Measurements from ENCODE around the gene CLIC3.
"Not testable (repeated sequence)": the region's sequence is repeated elsewhere in the genome, so short reads cannot be mapped to it uniquely, and the experiment has no call there.

CLIC3 gene

DNA sequence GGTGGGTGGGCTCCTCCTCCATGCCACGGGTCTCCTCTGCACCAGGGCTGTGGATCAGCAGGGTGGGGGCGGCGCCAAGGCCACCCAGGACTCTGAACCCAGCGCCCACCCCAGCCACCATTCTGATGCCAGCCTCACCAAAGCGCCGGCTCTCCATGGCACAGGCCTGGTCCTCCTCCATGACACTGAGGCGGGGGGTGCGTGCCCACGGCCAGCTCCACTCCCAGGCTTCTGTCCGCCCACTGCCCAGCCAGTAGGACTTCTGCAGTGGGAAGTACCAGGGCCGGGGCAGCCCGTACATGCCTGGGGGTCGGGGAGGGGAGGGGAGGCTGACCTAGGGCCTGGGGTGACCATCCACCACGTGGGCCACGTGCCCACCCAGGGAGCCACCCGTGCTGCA lies 20.1 kb upstream of the CLIC3 start:
- no peak for DNase-seq

GRCh38 chr9:137015976-137016375 lies 19.6 kb upstream of the CLIC3 start:
- DNase-seq: no peak

DNA sequence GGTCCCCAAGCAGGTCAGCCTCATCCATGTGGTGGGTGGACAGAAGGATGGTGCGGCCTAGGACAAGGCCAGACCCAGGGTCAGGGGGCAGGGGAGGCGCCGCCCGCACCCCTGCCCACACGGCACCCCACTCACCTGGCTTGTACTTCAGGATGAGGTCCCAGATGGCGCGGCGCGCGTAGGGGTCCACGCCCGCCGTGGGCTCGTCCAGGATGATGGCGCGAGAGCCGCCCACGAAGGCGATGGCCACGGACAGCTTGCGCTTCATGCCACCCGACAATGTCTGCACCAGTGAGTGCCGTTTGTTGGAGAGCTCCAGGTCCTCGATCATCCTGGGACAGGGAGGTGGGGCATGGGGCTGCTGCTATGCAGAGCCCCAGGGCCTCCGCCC lies 19.2 kb upstream of the CLIC3 start:
- no peak for DNase-seq

- DNase-seq: no peak
These were observed 18.6 kb upstream of the CLIC3 start for GRCh38 chr9:137014776-137015539.

DNA sequence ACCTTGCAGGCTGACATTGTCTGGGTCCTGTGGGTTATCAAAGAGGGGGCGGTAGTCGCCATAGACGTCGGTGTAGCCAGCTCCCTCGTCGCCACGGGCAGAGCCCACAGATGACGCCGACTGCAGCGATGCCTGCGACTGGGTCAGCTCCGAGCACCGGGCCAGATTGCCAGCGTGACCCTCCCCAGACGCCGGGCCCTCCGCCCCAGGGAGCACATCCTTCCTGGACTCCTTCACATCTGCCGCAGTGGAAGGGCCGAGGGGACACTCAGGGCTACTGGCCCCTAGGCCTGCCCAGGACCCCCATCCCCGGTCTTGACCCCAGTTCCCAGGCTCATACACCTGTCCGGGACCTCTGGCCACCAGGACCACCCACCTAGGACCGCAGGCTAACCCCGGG lies 17.8 kb upstream of the CLIC3 start:
- DNase-seq: no peak

DNA sequence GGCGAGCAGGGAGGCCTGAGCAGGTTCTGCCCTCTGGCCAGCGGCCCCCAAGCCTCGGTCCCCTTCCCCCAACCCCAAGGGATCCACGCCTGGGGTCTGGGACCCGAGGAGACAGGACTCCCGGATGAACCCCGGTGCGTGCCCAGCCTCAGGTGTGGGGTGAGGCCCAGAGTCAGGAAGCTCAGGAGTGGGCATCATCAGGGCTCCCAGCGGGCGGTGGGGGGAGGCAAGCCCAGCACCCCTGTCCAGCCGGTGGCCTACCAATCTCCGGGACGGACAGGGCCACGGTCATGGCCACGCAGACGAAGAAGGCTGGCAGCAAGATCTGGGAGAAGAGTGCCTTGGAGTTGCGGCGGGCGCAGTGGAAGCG lies 17.2 kb upstream of the CLIC3 start:
- DNase-seq: no peak

DNA sequence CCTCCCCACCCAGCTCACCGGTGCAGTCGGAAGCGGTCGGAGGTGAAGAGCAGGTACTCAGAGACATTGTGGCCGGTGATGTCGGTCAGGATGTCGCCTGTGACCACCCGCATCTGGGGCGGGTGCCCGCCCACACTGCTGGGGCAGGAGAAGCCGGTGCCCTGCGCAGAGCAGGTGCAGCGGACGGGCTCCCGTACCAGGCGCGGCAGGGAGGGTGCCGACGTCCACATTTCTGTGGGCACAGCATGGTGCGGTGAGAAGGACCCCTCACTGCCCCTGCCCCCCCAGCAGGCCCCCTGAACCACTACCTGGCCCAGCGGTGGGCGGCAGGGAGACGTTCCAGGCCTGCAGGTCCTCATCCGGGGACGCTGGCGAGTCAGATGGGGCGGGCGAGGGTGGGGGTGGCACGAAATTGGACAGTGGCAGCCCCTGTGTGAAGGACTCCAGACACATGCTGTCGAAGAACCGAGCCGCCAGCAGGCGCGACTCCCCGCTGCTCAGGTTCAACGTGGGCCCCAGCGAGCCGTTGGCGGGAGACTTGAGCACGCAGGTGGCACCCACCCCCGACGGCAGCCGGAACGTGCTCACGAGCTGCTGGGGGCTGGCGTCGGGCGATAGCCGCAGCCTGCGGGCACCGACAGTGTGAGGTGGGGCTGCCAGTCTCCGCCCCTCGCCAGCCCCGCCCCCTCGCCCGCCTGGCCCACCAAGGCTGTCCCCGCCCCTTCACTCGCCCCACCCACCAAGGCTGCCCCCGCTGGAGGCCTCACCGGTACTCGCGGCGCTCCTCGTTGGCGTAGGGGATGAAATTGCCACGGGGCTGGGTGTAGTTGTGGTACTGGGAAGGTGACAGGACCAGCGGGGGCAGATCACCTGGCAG lies 16.6 kb upstream of the CLIC3 start:
- DNase-seq: no peak

- DNase-seq: no peak
These were observed 15.7 kb upstream of the CLIC3 start for GRCh38 chr9:137011907-137012675.

DNA sequence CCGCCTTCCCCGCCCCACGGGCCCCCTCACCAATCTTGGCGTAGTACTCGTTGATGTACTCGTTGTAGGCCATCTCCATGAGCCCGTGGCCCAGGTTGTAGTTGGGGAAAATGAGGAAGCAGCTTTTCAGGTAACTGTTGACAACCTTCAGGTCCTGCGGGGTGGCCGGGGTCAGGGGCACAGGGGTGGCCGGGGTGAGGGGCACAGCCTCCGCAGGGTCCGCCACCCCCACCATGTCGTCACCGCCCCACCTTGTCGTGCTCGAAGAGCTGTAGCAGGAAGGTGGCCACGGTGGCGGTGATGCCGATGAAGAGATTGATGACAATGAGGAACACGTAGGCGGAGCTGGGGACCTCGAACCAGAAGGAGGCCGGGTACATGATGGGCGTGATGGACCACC lies 14.8 kb upstream of the CLIC3 start:
- no peak for DNase-seq

GRCh38 chr9:137009938-137010732 lies 13.8 kb upstream of the CLIC3 start:
- no peak for DNase-seq

GRCh38 chr9:137009217-137009616 lies 12.8 kb upstream of the CLIC3 start:
- DNase-seq: no peak

- DNase-seq: no peak
These were observed 11.9 kb upstream of the CLIC3 start for GRCh38 chr9:137008312-137008711.

DNA sequence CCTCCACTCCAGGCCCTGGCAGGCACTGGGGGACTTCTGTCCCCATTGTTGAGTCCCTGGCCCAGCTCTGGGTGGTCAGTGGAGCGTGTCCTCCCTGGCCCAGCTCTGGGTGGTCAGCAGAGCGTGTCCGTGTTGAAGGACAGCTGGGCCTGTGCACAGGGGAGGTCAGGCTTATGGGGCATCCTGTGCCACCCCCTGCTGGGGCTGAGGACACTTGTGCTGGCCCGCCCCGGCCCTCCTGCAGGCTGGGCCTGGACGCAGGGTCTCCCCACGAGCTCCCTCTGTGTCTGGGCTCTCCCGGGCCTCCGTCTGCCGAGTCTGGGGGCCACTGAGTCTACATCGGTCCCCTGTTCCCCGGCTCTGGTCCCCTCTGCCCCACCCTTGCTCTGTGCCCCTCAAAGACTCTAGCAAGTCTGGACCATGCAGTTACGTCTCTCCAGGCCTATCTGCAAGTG lies 11.5 kb upstream of the CLIC3 start:
- no peak for DNase-seq

- no peak for DNase-seq
These were observed 10.9 kb upstream of the CLIC3 start for GRCh38 chr9:137007108-137007815.

DNA sequence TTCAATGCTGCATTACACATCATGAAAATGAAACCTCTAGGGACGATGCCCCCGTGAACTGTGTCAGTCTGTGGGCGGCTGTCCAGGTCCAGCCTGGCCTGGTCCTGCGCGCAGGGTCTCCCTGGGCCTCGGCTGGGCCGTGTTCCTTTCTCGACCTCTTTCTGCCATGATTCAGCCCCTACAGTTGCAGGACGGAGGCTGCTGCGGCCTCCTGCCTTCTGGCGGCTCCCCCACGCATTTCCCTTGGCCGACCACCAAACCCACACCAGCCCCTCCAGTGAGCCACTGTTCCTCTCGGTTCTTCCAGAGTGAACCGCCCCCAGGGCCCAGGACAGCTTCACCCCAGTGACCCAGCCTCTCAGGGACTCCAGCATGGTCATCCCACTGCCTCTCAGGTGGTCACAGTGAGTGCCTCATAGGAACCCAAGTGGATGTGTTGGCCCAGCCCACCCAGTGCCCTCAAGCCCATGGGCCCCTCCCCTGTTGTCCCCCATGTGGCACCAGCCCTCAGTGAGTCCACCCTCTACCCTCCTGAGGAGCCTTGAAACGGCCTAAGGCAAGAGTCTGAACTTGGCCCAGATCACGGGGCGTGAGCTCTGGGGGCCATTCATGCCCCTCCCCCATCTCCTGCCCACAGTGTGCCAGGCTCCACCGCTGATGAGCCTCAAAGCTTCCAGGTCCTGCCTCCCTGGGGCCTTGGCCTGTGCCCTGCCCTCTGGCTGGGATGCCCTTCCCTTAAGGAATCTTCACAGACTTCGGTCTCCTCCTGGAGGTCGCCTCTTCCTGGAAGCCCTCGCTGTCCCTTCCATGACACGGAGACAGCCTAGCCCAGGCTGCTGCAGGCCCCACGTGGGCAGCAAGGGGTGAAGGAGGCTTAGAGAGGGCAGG lies 10.0 kb upstream of the CLIC3 start:
- no peak for DNase-seq

- DNase-seq: not testable (repeated sequence)
These were observed 7.9 kb upstream of the CLIC3 start for GRCh38 chr9:137004285-137004684.

DNA sequence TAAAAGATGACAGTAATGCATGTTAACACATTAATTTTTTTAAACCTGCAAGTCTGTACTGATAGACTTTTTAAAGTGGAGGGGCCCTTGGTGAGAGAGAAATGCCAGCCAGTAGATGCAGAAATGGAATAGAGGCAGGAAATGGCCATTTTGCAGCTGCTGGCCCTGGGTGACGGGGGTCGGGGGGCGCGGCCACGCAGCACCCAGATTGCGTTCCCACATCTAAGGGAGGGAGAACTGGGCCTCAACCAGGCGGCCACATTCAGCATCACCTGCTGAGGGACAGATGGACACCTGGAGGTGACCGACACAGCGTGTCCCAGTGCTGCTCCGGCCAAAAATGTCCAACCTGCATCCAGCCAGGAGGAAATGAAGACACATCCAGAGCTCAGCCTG lies 6.3 kb upstream of the CLIC3 start:
- DNase-seq: no peak

DNA sequence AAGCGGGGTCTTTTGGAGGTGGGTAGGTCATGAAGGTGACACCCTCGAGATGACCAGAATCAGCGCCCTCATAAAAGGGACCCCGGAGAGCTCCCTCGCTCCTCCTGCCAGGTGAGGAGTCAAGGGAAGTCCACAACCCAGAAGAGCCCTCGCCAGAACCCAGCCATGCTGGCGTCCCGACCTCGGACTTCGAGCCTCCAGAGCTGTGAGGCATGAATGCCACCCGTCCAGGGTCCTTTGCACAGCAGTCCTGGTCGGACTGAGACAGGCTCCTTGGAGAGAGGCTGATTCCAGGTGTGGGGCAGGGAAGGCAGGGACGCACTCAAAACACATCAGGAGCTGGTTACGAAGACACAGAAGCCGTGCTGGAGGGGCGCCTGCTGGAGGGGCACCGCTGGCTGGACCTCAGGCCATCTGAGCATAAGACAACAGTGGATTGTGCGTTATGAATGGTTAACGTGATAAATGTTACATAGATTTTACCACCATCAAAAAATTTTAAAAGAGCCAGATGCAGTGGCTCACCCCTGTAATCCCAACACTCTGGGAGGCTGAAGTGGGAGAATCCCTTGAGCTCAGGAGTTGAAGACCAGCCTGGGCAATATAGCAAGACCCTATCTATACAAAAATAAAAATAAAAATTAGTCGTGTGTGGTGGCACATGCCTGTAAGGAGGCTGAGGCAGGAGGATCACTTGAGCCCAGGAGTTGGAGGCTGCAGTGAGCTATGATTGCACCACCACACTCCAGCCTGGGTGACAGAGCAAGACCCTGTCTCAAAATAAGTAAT lies 5.7 kb upstream of the CLIC3 start:
- no peak for DNase-seq

- DNase-seq: no peak
These were observed 4.0 kb upstream of the CLIC3 start for GRCh38 chr9:137000177-137000930.
